HEK293 (cell line): ENCODE data around the gene XYLT2.

ENCODE experiments used
- BCL6B ChIP-seq: fragments of 450-650 bp; formaldehyde crosslinking; IDR thresholded peaks from 2 replicates; pipeline ENCODE4 v1.5.1; 2017; ENCODE audit warnings: missing biosample characterization, missing genetic modification characterization
- CTCF ChIP-seq: fragments of 450-650 bp; formaldehyde crosslinking; IDR thresholded peaks from 2 replicates; pipeline ENCODE4 v1.5.1; 2016; ENCODE audit warnings: missing biosample characterization, missing genetic modification characterization
- GLIS2 ChIP-seq: fragments of 450-650 bp; formaldehyde crosslinking; IDR thresholded peaks from 2 replicates; pipeline ENCODE4 v1.5.1; 2016; ENCODE audit warnings: missing biosample characterization, missing genetic modification characterization
- OVOL3 ChIP-seq: fragments of 450-650 bp; formaldehyde crosslinking; IDR thresholded peaks from 2 replicates; pipeline ENCODE4 v1.5.1; 2016; ENCODE audit warnings: missing biosample characterization, missing genetic modification characterization
- SP2 ChIP-seq: fragments of 450-650 bp; formaldehyde crosslinking; IDR thresholded peaks from 2 replicates; pipeline ENCODE4 v1.5.1; 2016; ENCODE audit warnings: missing biosample characterization, missing genetic modification characterization
- ZBTB21 ChIP-seq: fragments of 450-650 bp; formaldehyde crosslinking; IDR thresholded peaks from 2 replicates; pipeline ENCODE4 v1.5.1; 2017; ENCODE audit warnings: missing biosample characterization, missing genetic modification characterization
- ZBTB7A ChIP-seq: fragments of 450-650 bp; formaldehyde crosslinking; IDR thresholded peaks from 2 replicates; pipeline ENCODE4 v1.5.1; 2016; ENCODE audit warnings: low read depth, missing biosample characterization, missing genetic modification characterization
- ZNF174 ChIP-seq: fragments of 450-650 bp; formaldehyde crosslinking; IDR thresholded peaks from 2 replicates; pipeline ENCODE4 v1.5.0; 2017; ENCODE audit warnings: missing biosample characterization, mild to moderate bottlenecking, missing genetic modification characterization
- ZNF274 ChIP-seq, 2 experiments: fragments of 200-500 bp in 1 of 2; fragments of 450-650 bp in 1 of 2; sonication (Bioruptor generic) in 1 of 2; formaldehyde crosslinking in 1 of 2; IDR thresholded peaks; 2 replicates each; pipeline versions ENCODE4 v1.5.1 to v1.6.1; 2014 to 2016; ENCODE audit warnings: borderline replicate concordance in 1 of 2, inconsistent platforms in 1 of 2, low read length in 1 of 2, missing biosample characterization in 1 of 2, missing genetic modification characterization in 1 of 2
- ZNF350 ChIP-seq: fragments of 450-650 bp; formaldehyde crosslinking; IDR thresholded peaks from 2 replicates; pipeline ENCODE4 v1.5.0; 2017; ENCODE audit warnings: missing biosample characterization, mild to moderate bottlenecking, missing genetic modification characterization
- ZNF501 ChIP-seq: fragments of 450-650 bp; formaldehyde crosslinking; IDR thresholded peaks from 2 replicates; pipeline ENCODE4 v1.5.1; 2016; ENCODE audit warnings: missing biosample characterization, missing genetic modification characterization
- ZNF837 ChIP-seq: fragments of 450-650 bp; formaldehyde crosslinking; IDR thresholded peaks from 2 replicates; pipeline ENCODE4 v1.5.1; 2016; ENCODE audit warnings: missing biosample characterization, missing genetic modification characterization
- TF ChIP-seq, protein P1 (sequence below): fragments of 450-650 bp; formaldehyde crosslinking; IDR thresholded peaks from 2 replicates; pipeline ENCODE4 v1.5.1; 2016; ENCODE audit warnings: missing biosample characterization, missing genetic modification characterization
- TF ChIP-seq, protein P2 (sequence below): fragments of 450-650 bp; formaldehyde crosslinking; IDR thresholded peaks from 2 replicates; pipeline ENCODE4 v1.5.1; 2016; ENCODE audit warnings: missing biosample characterization, missing genetic modification characterization, low read depth

DNA sequence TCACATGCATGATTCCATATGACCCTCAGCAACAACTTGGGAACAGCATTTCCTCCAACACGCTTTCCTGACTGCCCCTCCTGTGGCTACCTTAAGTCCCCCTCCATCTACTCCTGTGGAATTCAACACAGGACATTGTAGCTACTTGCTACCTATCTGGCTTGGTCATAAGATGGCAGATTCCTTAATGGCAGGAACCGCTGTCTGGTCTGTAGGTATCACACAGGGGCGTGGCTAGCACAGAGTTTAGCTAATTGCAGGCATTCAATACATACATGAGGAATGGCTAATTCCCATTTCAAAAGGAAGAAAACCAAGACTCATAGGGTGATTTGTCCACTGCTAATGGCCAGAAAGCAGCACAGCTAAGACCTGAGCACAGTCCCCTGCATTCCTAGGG is 42.8 kb downstream of the XYLT2 start:
- TF ChIP-seq GLIS2 (tag by site-specific recombination): no peak
- TF ChIP-seq, protein P1, sequence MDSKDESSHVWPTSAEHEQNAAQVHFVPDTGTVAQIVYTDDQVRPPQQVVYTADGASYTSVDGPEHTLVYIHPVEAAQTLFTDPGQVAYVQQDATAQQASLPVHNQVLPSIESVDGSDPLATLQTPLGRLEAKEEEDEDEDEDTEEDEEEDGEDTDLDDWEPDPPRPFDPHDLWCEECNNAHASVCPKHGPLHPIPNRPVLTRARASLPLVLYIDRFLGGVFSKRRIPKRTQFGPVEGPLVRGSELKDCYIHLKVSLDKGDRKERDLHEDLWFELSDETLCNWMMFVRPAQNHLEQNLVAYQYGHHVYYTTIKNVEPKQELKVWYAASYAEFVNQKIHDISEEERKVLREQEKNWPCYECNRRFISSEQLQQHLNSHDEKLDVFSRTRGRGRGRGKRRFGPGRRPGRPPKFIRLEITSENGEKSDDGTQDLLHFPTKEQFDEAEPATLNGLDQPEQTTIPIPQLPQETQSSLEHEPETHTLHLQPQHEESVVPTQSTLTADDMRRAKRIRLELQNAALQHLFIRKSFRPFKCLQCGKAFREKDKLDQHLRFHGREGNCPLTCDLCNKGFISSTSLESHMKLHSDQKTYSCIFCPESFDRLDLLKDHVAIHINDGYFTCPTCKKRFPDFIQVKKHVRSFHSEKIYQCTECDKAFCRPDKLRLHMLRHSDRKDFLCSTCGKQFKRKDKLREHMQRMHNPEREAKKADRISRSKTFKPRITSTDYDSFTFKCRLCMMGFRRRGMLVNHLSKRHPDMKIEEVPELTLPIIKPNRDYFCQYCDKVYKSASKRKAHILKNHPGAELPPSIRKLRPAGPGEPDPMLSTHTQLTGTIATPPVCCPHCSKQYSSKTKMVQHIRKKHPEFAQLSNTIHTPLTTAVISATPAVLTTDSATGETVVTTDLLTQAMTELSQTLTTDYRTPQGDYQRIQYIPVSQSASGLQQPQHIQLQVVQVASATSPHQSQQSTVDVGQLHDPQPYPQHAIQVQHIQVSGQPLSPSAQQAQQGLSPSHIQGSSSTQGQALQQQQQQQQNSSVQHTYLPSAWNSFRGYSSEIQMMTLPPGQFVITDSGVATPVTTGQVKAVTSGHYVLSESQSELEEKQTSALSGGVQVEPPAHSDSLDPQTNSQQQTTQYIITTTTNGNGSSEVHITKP (tag by site-specific recombination): no peak
- no peak for TF ChIP-seq SP2 (tag by site-specific recombination)
- no peak for TF ChIP-seq ZNF274 (IDR thresholded peaks at IDR 0.05; ENCODE audit: low read length)
- no peak for TF ChIP-seq ZNF274 (tag by site-specific recombination; IDR thresholded peaks at IDR 0.05; ENCODE audit: borderline replicate concordance)
- TF ChIP-seq CTCF (tag by site-specific recombination): no peak
- TF ChIP-seq ZNF501 (tag by site-specific recombination): no peak
- no peak for TF ChIP-seq BCL6B
- no peak for TF ChIP-seq ZBTB21 (tag by site-specific recombination)
- no peak for TF ChIP-seq ZNF350
- TF ChIP-seq OVOL3 (tag by site-specific recombination): no peak
- no peak for TF ChIP-seq ZNF837 (tag by site-specific recombination)
- TF ChIP-seq, protein P2, sequence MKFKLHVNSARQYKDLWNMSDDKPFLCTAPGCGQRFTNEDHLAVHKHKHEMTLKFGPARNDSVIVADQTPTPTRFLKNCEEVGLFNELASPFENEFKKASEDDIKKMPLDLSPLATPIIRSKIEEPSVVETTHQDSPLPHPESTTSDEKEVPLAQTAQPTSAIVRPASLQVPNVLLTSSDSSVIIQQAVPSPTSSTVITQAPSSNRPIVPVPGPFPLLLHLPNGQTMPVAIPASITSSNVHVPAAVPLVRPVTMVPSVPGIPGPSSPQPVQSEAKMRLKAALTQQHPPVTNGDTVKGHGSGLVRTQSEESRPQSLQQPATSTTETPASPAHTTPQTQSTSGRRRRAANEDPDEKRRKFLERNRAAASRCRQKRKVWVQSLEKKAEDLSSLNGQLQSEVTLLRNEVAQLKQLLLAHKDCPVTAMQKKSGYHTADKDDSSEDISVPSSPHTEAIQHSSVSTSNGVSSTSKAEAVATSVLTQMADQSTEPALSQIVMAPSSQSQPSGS (tag by site-specific recombination): no peak
- no peak for TF ChIP-seq ZBTB7A (tag by site-specific recombination)
- TF ChIP-seq ZNF174: no peak
